MCF 10A (cell line): Measurements from ENCODE around the gene HEBP1. TPM values are rescaled to one million over a fixed set of nuclear protein-coding genes. Genes with fewer than 3 reads are reported as not detected.

ENCODE experiments used
- Bru-seq: library from RNA; stranded (reverse); fragments of 400-500 nt; gene quantifications from one replicate; lab custom pipeline; 2021; lab: Mats Ljungman, UMichigan
- BruChase-seq, 2 experiments: library from RNA; stranded (reverse); fragments of 400-500 nt; gene quantifications; one replicate each; lab custom pipeline; 2021; lab: Mats Ljungman, UMichigan
- BruUV-seq: library from RNA; stranded (reverse); fragments of 400-500 nt; replicated peaks from 2 replicates; lab custom pipeline; 2021; lab: Mats Ljungman, UMichigan
- CTCF ChIA-PET: fragments of 300-600 bp; sonication (Branson Sonifier 250); formaldehyde crosslinking; extraction: SDS; loops from one replicate; lab custom pipeline; 2021; ENCODE audit warnings: antibody characterized with exemption, inconsistent platforms; lab: Yijun Ruan, JAX
- POLR2A ChIA-PET: fragments of 300-600, 350-650 bp; sonication (Branson Sonifier 250); formaldehyde crosslinking; extraction: SDS; loops from one replicate; lab custom pipeline; 2020; ENCODE audit warnings: antibody characterized with exemption, inconsistent platforms; lab: Yijun Ruan, JAX
- DNase-seq: peaks from one replicate; pipeline ENCODE4 v3.0.0-alpha.2; 2018; ENCODE audit not compliant: unreplicated experiment
- H3K27ac Mint-ChIP-seq: one replicate; pipeline ENCODE4 v1.8.0; 2022; ENCODE audit warnings: mild to moderate bottlenecking, low read depth, mixed read lengths; ENCODE audit not compliant: unreplicated experiment
- H3K27me3 Mint-ChIP-seq: one replicate; pipeline ENCODE4 v1.8.0; 2022; ENCODE audit warnings: mixed read lengths; ENCODE audit not compliant: insufficient read depth, unreplicated experiment
- H3K36me3 Mint-ChIP-seq: one replicate; pipeline ENCODE4 v1.8.0; 2022; ENCODE audit warnings: mild to moderate bottlenecking, moderate library complexity, mixed read lengths; ENCODE audit not compliant: insufficient read depth, unreplicated experiment
- H3K4me1 Mint-ChIP-seq: one replicate; pipeline ENCODE4 v1.8.0; 2022; ENCODE audit warnings: mixed read lengths; ENCODE audit not compliant: insufficient read depth, unreplicated experiment
- H3K4me3 Mint-ChIP-seq: one replicate; pipeline ENCODE4 v1.8.0; 2022; ENCODE audit warnings: mild to moderate bottlenecking, moderate library complexity, mixed read lengths; ENCODE audit not compliant: unreplicated experiment
- H3K9me3 Mint-ChIP-seq: one replicate; pipeline ENCODE4 v1.8.0; 2022; ENCODE audit warnings: mixed read lengths; ENCODE audit not compliant: unreplicated experiment
- CTCF ChIP-seq: fragments of 200-600 bp; IDR thresholded peaks from one replicate; pipeline ENCODE4 v1.8.0; 2022; ENCODE audit warnings: antibody characterized with exemption, mild to moderate bottlenecking; ENCODE audit not compliant: unreplicated experiment
- intact Hi-C: fragments of 100-400 bp; cut with micrococcal nuclease; formaldehyde crosslinking; loops from 2 replicates; pipeline ENCODE4 v1.14.1; 2022
- long read RNA-seq: library from polyadenylated mRNA; stranded (forward); transcript quantifications from one replicate; pipeline ENCODE4 v2.0.0, GENCODE V29; 2022
- total RNA-seq: library from RNA; stranded (reverse); gene quantifications from 2 replicates; pipeline ENCODE4 v1.2.3, GENCODE V29; 2022

HEBP1 gene, protein sequence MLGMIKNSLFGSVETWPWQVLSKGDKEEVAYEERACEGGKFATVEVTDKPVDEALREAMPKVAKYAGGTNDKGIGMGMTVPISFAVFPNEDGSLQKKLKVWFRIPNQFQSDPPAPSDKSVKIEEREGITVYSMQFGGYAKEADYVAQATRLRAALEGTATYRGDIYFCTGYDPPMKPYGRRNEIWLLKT
- 30.8 and 31.2 TPM in 2 replicates for total RNA-seq
- percentile 63 among the genes with signal in this experiment for Bru-seq, nascent RNA
- percentile 55 among the genes with signal in this experiment for BruChase-seq, experiment 1, labeled RNA remaining after a 6-hour chase
- percentile 49 among the genes with signal in this experiment for BruChase-seq, experiment 2, labeled RNA remaining after a 2-hour chase
- long read RNA-seq, transcript HEBP1-201 (4 exons, 1,173 nt) = major isoform, 24 of 29 reads
- long read RNA-seq, partial matches to known transcripts = 1 of 29 reads
- long read RNA-seq, other reads (novel, unspliced or antisense) = 3 of 29 reads

- intact Hi-C loops = loop anchor here (1.0 to 5.0 kb wide), 5 partner anchors 94 to 1367 kb away; partner anchors contain the start of gene ATF7IP
- DNase-seq = peak; percentile 89
- no TSS peak for BruUV-seq
- peak within 1 kb of the TSS; percentile 84 for H3K27ac Mint-ChIP-seq
- ChIA-PET POLR2A (interaction anchor here (0.5 to 1.6 kb wide), 9 partner anchors 14 to 223 kb away, joined by 3 to 6 read pairs (median 5); partner anchors contain the start of gene GPRC5A), CTCF (interaction anchor here (0.6 to 3.1 kb wide), 3 partner anchors 212 to 352 kb away, joined by 3 to 24 read pairs (median 8); no protein-coding TSS in a partner anchor)
- no peaks in the 10 kb centered on the region for H3K9me3 Mint-ChIP-seq
- no peaks in the 10 kb centered on the region for H3K27me3 Mint-ChIP-seq
- H3K4me1 Mint-ChIP-seq = peaks cover 33% of the 10 kb centered on the region
- no peak for TF ChIP-seq CTCF
- peak within 1 kb of the TSS; percentile 96 for H3K4me3 Mint-ChIP-seq
- peaks cover 6% of the 10 kb centered on the region for H3K36me3 Mint-ChIP-seq
Observed at GRCh38 chr12:12999959-13000615, at the start of gene HEBP1. TSS of gene HEBP1 (minus strand) at chr12:13000265. CDS start at chr12:13000114, 151 bp downstream.

- BruUV-seq = no TSS peak
- no peak overlapping the region for H3K27ac Mint-ChIP-seq
- no peak for TF ChIP-seq CTCF
- no peak overlapping the region for H3K4me3 Mint-ChIP-seq
- ChIA-PET CTCF (no interaction called here), POLR2A (no interaction called here)
- intact Hi-C loops = no loop called here
- no peak for DNase-seq
- H3K36me3 Mint-ChIP-seq = no peaks in the 10 kb centered on the region
- peaks cover 5% of the 10 kb centered on the region for H3K4me1 Mint-ChIP-seq
- no peaks in the 10 kb centered on the region for H3K27me3 Mint-ChIP-seq
- H3K9me3 Mint-ChIP-seq = peaks cover 7% of the 10 kb centered on the region
Observed at GRCh38 chr12:13049816-13050215, 49.8 kb upstream of the HEBP1 start.

DNA sequence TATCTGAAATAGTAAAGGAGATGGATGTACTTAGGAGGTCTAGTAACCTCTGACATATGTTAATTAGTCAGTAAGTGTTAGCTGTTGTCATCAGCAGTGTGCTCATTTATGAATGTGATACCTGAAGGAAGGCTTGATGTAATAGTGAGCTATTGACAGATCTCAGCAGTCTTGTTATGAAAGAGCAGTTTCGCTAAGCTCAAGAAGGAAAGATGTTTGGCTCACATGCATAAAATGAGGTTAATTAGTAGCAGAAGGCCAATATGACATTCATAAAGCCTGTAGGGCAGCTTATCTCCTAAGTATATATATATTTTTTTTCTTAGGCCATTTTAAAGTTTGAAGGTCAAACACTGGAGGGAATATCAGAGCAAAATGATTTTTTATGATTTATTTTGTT lies 46.9 kb upstream of the HEBP1 start:
- CTCF ChIA-PET = interaction anchor here (1.0 to 1.6 kb wide), 3 partner anchors 11 to 71 kb away, joined by 3 to 4 read pairs (median 4); no protein-coding TSS in a partner anchor

More for the DNA sequence above, 46.9 kb upstream of the HEBP1 start:
- no peak for DNase-seq
- Mint-ChIP-seq H3K9me3 (no peaks in the 10 kb centered on the region), H3K4me3 (no peak overlapping the region), H3K27me3 (no peaks in the 10 kb centered on the region), H3K36me3 (no peaks in the 10 kb centered on the region), H3K4me1 (peaks cover 5% of the 10 kb centered on the region), H3K27ac (no peak overlapping the region)
- no TSS peak for BruUV-seq
- POLR2A ChIA-PET = interaction anchor here (1.0 to 1.6 kb wide), 2 partner anchors 22 to 177 kb away, joined by 3 to 4 read pairs; no protein-coding TSS in a partner anchor
- TF ChIP-seq CTCF = no peak
- intact Hi-C loops = no loop called here
